ENCODE data around the gene NFE2L3.

The NFE2L3 gene

DNA sequence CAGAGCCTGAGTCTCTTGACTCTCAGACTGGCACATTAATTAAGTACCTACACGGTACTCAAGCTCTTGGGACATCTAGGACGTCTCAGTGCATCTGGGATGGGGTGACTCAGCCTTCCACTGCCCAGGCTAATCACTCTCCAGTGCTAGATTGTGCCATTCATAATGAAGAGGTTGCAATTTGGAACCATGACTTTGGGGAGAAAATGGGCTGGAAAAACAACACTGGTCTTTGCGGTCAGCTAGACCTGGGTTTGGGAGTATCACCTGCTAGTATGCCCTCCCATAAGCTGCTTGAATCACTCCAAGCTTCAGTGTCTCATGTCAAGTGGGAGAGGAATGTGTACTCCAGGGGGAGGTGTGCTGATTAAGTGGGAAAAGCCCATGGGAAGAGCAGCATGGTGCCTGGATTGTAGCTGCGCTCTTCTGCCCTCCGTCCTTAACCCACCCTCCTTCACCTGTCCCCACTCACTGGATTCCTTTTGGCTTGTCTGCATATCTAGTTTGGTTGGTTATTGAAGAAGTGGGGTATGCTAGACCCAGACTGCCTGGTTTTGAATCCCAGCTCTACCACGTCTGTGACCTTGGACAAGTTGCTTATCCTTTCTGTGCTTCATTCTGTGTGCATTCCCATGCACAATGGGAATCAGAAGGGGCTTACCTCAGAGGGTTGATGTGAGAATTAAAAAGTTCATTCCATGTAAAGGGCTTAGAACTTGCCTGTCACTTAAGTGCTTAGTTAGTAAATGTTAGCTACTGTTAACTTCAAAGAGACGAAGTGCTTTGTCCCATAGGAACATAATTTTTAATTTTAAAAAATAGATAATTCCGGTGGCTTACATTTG lies 3.8 kb downstream of the NFE2L3 start:
- no peaks in the 10 kb centered on the region for H3K27me3 ChIP-seq (ENCODE audit: insufficient read depth, low read depth, severe bottlenecking)
- no peak overlapping the region for H3K27ac ChIP-seq
- DNase-seq = no peak

DNA sequence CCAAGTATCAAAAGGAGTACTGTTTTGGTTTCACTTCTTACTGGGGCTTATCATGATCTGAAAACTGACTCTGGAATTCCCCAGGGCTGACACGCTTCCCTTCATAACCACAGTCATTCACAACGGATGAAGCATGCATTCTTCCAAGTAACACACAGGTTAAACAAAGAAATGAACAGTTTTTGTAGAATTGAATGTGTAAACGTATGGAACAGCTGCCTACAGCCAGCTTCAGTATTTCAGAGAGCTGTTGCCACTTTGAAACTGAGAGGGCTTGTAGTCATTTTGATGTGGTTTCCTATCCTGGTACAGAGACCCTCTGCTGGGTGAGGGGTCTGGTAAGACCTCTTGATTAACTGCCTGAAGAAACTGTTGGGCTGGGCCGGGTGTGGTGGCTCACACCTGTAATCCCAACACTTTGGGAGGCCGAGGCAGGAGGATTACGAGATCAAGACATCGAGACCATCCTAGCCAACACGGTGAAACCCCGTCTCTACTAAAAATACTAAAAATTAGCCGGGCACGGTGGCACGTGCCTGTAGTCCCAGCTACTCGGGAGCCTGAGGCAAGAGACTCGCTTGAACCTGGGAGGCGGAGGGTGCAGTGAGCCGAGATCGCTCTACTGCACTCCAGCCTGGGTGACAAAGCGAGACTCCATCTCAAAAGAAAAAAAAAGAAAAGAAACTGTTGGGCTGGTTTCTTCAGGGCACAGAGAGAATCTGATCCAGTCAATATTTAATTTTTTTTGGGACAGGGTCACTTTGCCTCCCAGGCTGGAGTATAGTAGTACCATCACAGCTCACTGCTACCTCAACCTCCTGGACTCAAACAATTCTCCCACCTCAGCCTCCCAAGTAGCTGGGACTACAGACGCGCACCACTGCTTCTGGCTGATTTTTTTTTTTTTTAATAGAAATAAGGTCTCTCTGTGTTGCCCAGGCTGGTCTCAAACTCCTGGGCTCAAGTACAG lies 4.7 kb downstream of the NFE2L3 start:
- Histone ChIP-seq H3K27me3 (ENCODE audit: insufficient read depth, low read depth, severe bottlenecking) (no peaks in the 10 kb centered on the region), H3K9me3 (ENCODE audit: severe bottlenecking) (no peaks in the 10 kb centered on the region), H3K36me3 (no peaks in the 10 kb centered on the region), H3K4me3 (ENCODE audit: low read depth, low read length) (no peak overlapping the region), H3K27ac (no peak overlapping the region)
- DNase-seq = no peak
- TF ChIP-seq, protein P1, sequence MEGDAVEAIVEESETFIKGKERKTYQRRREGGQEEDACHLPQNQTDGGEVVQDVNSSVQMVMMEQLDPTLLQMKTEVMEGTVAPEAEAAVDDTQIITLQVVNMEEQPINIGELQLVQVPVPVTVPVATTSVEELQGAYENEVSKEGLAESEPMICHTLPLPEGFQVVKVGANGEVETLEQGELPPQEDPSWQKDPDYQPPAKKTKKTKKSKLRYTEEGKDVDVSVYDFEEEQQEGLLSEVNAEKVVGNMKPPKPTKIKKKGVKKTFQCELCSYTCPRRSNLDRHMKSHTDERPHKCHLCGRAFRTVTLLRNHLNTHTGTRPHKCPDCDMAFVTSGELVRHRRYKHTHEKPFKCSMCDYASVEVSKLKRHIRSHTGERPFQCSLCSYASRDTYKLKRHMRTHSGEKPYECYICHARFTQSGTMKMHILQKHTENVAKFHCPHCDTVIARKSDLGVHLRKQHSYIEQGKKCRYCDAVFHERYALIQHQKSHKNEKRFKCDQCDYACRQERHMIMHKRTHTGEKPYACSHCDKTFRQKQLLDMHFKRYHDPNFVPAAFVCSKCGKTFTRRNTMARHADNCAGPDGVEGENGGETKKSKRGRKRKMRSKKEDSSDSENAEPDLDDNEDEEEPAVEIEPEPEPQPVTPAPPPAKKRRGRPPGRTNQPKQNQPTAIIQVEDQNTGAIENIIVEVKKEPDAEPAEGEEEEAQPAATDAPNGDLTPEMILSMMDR (IDR thresholded peaks at IDR 0.05; ENCODE audit: low read depth, low read length) = no peak

More for the DNA sequence above, 3.8 kb downstream of the NFE2L3 start:
- TF ChIP-seq, protein P1 (IDR thresholded peaks at IDR 0.05; ENCODE audit: low read depth, low read length) = no peak
- Histone ChIP-seq H3K4me3 (ENCODE audit: low read depth, low read length) (no peak overlapping the region), H3K36me3 (no peaks in the 10 kb centered on the region), H3K9me3 (ENCODE audit: severe bottlenecking) (no peaks in the 10 kb centered on the region)

DNA sequence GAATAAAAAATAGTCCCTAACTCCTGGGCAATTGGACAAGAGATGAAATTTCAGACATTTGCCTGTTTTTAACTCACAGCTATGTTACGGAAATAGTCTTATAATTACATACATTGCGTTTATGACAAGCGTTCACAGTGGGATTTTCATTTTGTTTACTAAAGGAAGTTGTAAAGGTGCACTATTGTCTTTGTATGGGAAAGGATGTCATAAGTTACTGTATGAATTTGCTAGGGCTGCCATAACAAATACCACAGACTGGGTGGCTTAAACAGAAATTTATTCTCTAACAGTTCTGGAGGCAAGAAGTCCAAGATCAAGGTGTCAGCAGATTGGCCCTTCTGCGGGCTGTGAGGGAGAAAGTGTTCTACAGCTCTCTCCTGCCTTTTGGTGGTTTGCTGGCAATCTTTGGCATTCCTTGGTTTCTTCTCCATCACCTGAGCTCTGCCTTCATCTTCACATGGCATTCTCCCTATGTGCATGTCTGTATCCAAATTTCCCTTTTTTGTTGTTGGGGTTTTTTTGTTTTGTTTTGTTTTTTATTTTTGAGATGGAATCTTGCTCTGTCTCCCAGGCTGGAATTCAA lies 5.6 kb downstream of the NFE2L3 start:
- no peaks in the 10 kb centered on the region for H3K9me3 ChIP-seq (ENCODE audit: severe bottlenecking)
- no peaks in the 10 kb centered on the region for H3K36me3 ChIP-seq
- H3K27me3 ChIP-seq (ENCODE audit: insufficient read depth, low read depth, severe bottlenecking) = no peaks in the 10 kb centered on the region
- H3K27ac ChIP-seq = no peak overlapping the region
- TF ChIP-seq, protein P1 (IDR thresholded peaks at IDR 0.05; ENCODE audit: low read depth, low read length) = no peak
- H3K4me3 ChIP-seq (ENCODE audit: low read depth, low read length) = no peak overlapping the region
- DNase-seq = no peak

DNA sequence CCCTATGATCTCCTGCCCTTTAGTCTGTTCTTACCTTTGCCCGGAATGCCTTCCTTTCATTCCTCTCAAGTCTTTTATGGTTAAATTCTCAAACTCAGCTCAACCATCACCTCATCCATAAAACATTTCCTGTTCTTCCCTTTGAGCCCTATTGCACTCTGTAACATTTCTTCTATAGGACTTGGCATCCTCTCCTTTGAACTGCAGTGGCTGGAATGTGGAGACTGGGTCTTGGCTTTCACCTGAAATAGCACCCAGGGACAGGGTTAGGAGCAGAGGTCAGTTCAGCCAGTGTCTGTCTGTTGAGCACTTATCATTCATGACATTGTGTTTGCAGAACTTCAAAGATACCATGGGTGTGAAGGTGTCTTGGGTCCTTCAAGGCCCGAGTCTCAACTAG lies 7.2 kb downstream of the NFE2L3 start:
- Histone ChIP-seq H3K27me3 (ENCODE audit: insufficient read depth, low read depth, severe bottlenecking) (no peaks in the 10 kb centered on the region), H3K9me3 (ENCODE audit: severe bottlenecking) (peaks cover 3% of the 10 kb centered on the region), H3K27ac (no peak overlapping the region), H3K36me3 (no peaks in the 10 kb centered on the region), H3K4me3 (ENCODE audit: low read depth, low read length) (no peak overlapping the region)
- TF ChIP-seq, protein P1 (IDR thresholded peaks at IDR 0.05; ENCODE audit: low read depth, low read length) = no peak
- DNase-seq = no peak

DNA sequence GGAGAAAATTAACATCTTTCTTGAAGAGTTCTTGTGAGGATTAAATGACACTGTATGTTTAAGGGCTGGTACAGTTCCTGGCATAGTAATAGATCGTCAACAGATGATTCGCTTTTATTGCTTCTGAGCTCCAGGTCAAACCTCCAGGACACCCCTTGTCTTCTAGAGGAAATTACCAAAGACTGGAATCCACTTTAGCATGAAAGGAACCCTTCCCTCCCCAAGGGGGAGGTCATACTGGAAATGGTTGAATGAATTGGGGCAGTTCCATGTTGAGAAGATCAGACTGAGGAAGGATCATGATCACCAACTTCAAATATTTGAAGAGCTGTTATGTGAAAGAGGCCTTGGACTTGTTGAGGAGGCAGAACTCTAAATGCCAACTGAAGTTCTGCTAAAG lies 8.9 kb downstream of the NFE2L3 start:
- no peak overlapping the region for H3K4me3 ChIP-seq (ENCODE audit: low read depth, low read length)
- H3K27me3 ChIP-seq (ENCODE audit: insufficient read depth, low read depth, severe bottlenecking) = no peaks in the 10 kb centered on the region
- H3K27ac ChIP-seq = no peak overlapping the region
- no peak for DNase-seq
- no peaks in the 10 kb centered on the region for H3K36me3 ChIP-seq
- peaks cover 3% of the 10 kb centered on the region for H3K9me3 ChIP-seq (ENCODE audit: severe bottlenecking)
- TF ChIP-seq, protein P1 (IDR thresholded peaks at IDR 0.05; ENCODE audit: low read depth, low read length) = no peak

All from WERI-Rb-1 (cell line).